NCI-H2196 treated with DMSO at 0.1 percent for 48 hours (cell line): ENCODE results near the gene ITSN1.
A peak's percentile ranks its signal among the peaks of the same experiment; 100 is the strongest.

ENCODE experiments used
- DNase-seq: peaks from one replicate; lab custom pipeline; 2025; ENCODE audit not compliant: unreplicated experiment; lab: John Stamatoyannopoulos, UW

The ITSN1 gene

DNA sequence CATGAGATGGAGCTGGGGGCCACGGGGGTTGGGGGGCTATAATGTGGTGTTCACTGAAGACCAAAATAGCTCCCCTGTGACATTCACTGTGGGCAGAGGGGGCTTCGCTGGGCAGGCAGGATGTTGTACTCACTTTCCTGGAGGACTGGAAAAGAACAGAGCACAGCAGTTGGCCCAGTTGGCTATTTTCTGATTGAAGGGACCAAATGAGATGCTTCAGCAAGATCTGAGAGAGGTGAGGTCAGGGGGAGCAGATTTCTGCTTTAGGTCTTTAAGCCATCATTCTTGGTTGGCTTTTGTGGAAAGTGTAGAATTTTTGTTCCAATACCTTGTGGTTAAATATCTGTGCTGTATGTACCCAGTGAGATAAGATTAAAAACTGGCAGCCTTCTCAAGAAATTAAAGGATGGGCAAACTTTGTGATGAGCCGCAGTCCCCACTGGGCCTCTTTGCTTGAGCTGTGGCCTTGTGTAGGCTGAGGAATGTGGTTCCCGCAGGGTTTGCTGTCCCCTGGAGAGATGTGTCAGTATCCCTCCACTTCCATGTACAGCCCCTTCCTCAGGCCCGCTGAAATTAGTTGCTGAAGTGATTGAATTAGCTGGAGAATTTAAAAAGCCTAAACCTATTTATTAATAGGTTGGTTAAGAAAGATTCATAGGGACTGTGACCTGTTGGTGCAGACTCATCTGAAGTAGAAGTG is 192.7 kb downstream of the ITSN1 start:
- no peak for DNase-seq

GRCh38 chr21:33835920-33836319 is 193.6 kb downstream of the ITSN1 start:
- DNase-seq = no peak

DNA sequence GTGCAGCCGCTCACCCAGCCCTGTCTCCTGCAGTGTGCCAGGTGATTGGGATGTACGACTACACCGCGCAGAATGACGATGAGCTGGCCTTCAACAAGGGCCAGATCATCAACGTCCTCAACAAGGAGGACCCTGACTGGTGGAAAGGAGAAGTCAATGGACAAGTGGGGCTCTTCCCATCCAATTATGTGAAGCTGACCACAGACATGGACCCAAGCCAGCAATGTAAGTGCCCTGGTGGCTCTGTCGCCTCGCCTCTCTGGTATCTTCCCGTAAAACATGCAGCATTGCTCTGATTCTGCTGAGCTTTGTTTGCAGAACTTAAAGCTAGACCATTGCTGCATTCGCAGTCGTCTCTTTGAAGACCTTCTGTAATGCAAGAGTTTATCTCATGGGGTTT is 194.1 kb downstream of the ITSN1 start:
- DNase-seq = no peak

DNA sequence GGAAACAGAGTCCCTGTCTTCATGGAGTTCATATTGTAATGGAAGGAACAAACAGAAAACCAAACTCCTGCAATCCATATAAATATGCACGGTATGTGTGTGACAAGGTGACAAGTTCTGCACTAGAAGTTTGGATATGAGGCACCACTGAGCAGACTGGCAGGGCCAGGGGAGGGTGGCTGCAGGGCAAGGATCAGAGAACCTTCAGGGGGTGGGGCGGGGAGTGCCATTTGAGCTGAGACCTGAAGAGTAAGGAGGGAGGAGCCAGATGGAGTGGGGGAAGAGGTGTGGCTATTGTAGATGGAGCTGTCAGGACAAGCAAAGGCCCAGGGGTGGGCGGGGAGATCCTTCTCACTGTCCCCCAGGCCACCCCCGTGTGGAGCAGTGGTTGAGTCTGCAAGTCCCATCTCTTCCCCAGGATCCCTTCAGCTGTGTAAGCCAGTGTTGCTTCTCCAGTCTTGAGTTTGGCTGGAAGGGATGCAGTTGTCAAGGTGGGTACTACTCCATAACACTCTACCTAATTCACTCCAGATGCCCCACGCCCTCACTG is 196.9 kb downstream of the ITSN1 start:
- DNase-seq = no peak

DNA sequence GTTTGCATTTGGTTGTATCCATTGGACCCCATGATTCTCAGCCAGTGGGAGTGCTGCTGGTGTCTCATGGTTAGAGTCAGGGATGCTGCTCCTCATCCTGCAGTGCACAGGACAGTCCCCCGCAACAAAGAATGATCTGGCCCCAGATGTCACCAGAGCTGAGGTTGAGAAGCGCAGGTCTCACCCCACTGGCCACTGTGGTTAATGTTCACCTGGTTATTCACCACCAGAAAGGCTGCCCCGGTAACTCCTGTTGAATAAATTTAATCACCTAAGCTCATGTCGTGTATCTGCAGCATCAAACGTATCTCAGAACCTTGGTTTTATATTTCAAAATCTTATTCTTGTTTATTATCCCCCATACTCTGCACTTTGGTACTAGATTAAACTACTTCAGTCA is 197.5 kb downstream of the ITSN1 start:
- no peak for DNase-seq

DNA sequence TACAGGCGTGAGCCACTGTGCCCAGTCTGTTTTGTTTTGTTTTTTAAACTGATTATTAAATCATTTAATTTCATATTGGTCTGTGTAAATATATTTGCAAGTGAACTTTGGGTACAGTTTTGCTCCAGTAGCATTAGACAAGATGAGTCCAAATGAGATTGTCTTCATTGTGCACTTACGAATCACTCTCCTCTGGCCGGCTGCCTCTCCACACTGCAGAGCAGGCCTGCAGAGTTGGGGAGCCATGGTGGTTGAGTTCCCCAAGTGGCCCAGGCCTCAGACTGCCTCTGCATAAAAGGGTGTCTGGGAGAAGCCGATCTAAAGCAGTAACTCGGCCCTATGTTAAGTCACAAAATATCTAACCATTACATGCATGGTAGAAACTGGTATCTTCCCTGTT is 198.5 kb downstream of the ITSN1 start:
- DNase-seq = no peak

DNA sequence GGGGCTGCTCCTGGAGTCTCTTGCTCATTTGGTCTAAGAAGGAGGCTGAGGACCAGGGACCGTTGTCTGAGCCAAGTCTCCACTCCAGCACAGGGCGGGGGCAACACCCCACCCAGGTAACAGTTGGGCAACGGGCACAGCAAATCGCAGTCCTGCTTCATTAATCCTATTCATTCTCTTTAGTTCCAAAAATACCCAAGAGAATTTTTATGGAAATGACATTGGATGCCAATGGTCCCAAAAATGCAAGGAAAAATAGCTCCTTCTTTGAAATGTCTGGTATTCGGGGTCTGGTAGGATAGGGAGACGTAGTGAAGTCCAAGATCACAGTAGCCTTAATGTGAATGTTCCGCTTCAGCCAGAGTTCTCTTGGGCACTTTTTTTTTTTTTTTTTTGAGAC is 199.3 kb downstream of the ITSN1 start:
- no peak for DNase-seq

DNA sequence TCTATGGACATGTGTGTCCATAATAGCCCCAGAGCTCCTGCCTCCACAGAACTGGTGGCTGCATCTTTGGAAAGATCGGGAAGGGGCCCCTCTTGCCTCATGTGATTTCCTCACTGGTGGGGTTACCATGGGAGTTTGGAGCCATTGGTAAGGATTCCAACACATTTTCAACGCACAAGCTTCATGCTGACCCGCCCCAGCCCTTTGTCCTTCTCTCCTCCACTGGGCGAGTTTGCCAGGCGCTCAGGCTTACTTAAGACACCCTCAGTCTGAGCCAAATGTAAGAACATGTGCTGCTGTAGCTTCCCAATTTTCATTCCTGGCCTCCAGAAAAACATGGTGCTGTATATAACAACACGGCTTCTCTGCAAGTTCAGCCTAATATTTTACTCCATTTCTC is 200.9 kb downstream of the ITSN1 start:
- DNase-seq = no peak

DNA sequence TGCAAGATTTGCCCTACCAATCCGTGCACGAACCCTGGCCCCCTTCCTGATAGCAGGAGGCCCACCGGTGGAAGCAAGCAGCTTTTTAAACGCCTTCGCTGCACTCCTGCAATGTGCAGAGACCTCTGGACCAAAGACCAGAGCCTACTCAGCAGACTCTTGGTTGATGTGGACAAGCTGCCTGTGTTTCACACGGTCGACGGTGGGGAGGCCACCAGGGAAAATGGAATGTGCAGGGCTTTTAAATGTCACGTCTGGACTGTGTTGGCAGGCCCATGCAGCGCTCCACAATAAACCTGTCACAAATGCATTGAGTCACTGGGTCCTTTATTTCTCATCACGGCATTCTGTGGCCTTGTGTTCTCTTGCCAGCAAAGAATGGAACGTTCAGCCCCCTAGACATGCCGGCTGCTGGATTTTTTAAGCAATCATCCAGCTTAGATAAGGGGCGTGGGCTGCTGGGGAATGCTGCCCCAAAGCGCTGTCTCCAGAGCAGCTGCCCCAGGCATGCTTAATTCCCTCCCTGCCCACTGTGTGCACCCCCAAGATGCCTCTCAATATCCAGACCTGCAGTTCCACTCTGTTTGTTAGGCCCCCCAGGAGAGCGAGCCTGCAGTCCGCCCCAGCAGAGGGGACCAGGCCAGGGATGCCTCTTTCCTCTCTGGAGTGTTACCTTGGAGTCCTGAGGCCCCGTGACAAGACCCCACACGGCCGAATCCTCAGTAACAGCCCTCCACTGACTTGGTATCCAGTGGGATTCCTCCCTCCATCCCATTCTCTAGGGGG is 202.0 kb downstream of the ITSN1 start:
- DNase-seq = no peak

DNA sequence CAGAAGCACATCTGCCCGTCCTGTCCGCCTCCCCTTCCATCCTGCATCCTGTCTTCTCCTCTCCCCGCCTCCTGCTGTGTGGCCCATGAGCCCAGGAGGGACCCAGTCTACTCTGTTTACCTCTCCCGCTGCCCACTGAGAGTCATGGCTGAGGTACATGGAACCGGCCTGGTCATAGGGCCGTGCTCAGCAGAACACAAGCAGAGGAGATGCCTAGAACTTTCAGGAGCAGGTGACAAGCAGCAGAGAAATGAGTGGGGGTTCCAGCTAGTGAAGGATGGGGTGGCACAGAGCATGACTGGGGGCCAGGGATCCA is 202.5 kb downstream of the ITSN1 start:
- DNase-seq = no peak

DNA sequence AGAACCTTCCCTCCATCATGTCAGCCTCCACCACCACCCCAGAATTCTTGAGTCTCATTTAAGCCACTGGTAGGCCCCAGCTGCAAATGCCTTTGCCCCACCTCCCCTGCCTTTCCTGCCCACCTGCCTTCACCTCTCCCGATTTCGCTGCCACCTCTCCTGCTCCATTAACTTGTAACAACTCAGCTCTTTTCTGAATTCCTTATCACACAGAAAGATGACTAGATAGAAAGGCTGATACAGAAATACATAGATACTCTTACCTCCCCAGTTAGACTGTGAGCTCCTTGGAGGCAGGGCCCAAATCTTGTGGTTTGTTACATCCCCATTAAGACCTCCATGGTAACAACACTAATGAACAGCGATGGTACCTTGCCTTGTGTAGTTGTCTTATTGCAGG is 203.8 kb downstream of the ITSN1 start:
- no peak for DNase-seq

GRCh38 chr21:33847588-33848248 is 205.4 kb downstream of the ITSN1 start:
- no peak for DNase-seq

- DNase-seq = peak; percentile 21
Observed at GRCh38 chr21:33848249-33848953, 206.1 kb downstream of the ITSN1 start.

- DNase-seq = no peak
Observed at GRCh38 chr21:33849834-33850233, 207.5 kb downstream of the ITSN1 start.

DNA sequence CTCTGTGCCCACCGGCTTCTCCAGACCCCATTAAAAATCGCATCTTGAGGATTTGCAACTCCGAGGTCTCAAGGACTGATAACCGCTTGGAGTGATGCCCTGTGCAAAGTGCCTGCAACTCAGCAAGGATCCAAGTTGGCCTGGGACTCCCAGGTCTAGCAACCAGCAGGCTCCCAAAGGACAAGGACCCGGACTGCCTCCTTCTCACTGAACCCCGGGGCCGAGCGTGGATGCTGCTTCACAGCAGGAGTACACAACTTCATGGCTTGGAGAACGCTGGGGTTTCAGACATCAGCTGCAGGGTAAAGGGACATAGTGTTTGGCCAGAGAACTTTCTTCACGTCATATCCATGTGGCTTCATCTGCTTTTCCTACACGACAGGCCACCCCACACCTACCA is 208.1 kb downstream of the ITSN1 start:
- DNase-seq = no peak

DNA sequence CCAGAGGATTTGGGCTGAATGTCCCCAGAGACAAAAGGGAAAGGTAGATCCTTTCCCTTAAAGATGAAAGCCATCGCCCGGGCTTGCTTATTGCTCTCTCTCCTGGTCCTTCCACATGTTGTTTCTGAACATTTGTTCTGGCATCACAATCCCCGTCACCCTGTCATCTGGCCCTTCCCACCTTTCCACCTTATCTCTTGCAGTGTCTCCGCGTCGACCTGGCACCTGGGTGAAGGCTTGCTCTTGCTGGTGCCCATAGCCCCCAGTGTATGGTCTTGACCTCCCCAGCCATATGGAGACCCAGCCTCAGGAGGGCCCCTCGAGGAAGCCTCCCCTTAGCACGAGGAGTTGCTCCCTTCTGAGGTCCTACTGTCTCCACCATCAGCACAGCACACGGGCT is 208.7 kb downstream of the ITSN1 start:
- no peak for DNase-seq

- no peak for DNase-seq
Observed at GRCh38 chr21:33852485-33852884, 210.2 kb downstream of the ITSN1 start.

GRCh38 chr21:33854604-33855003 is 212.3 kb downstream of the ITSN1 start:
- peak; percentile 26 for DNase-seq

DNA sequence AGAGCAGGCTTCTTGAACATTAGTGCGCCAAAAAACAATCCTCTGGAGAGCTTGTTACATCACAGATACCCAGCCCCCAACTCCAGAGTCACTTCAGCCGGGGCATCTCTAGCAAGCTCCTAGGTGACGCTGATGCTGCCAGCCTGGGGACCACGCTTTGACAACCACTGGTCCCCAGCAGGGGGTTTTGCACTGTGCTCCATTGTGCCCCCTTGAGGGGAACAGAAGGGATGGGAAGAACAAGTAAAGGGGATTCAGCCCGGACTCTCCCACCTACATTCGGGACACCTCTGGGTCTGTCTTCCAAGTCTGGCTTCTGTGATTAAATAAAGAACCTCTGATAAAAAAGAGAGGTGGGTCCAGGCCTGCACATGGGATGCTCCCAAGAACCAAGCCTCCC is 212.9 kb downstream of the ITSN1 start:
- no peak for DNase-seq

DNA sequence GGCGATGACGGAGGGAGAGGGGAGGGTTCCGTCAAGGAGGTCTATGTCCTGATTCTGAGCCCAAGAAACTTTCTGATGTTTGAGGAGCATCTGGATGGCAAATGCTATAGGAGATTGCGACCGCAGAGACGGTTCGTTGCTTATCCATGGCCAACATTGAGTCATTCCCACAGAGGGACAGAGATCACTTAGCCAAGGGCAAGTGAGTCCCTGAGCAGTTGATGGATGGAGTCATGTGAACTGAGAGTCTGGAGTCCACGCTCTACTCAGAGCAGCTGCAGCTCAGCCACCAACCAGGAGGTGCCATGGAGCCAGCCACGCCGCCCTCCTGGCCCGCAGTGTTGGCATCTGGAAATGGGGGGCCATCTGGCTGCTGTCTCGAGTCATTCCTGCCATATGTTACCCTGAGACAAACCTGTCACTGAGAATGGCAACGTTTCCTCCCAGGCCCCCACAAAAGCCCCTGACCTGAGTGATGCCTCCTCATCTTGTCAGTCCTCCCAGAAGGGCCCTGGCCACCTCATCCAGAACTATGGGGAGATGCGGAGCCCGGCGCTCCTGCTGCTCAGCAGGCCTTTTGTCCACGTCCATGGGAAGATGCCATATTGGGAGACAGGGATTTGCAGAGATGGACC is 214.7 kb downstream of the ITSN1 start:
- DNase-seq = no peak
